ENCODE results near the gene PTPN12.
A peak's percentile ranks its signal among the peaks of the same experiment; 100 is the strongest.

The PTPN12 gene

GRCh38 chr7:77549106-77549870, 12.2 kb downstream of the PTPN12 start:
- no peak overlapping the region for H3K4me3 ChIP-seq (ENCODE audit: low read length in 2 of 2)
- no peaks in the 10 kb centered on the region for H3K9me3 ChIP-seq (ENCODE audit: control insufficient read depth in 2 of 2, low read length in 2 of 2)
- H3K27me3 ChIP-seq (ENCODE audit: control insufficient read depth in 2 of 2, insufficient read depth in 2 of 2, low read length in 2 of 2) = no peaks in the 10 kb centered on the region
- H3K4me1 ChIP-seq (ENCODE audit: control insufficient read depth in 2 of 2, insufficient read depth in 2 of 2, low read length in 2 of 2) = no peaks in the 10 kb centered on the region
- peak overlapping the region in 1 of 2 donors; percentile 0 for H3K27ac ChIP-seq (ENCODE audit: low read depth in 2 of 2, low read length in 2 of 2)
- no peaks in the 10 kb centered on the region for H3K36me3 ChIP-seq (ENCODE audit: control insufficient read depth in 2 of 2, insufficient read depth in 2 of 2, low read length in 2 of 2)
- no peak overlapping the region for H3K9ac ChIP-seq (ENCODE audit: low read depth in 1 of 2, low read length in 2 of 2)

- Histone ChIP-seq H3K27me3 (ENCODE audit: control insufficient read depth in 2 of 2, insufficient read depth in 2 of 2, low read length in 2 of 2) (no peaks in the 10 kb centered on the region), H3K9me3 (ENCODE audit: control insufficient read depth in 2 of 2, low read length in 2 of 2) (no peaks in the 10 kb centered on the region), H3K9ac (ENCODE audit: low read depth in 1 of 2, low read length in 2 of 2) (no peak overlapping the region), H3K4me1 (ENCODE audit: control insufficient read depth in 2 of 2, insufficient read depth in 2 of 2, low read length in 2 of 2) (no peaks in the 10 kb centered on the region), H3K27ac (ENCODE audit: low read depth in 2 of 2, low read length in 2 of 2) (no peak overlapping the region), H3K4me3 (ENCODE audit: low read length in 2 of 2) (no peak overlapping the region), H3K36me3 (ENCODE audit: control insufficient read depth in 2 of 2, insufficient read depth in 2 of 2, low read length in 2 of 2) (no peaks in the 10 kb centered on the region)
These were observed 13.5 kb downstream of the PTPN12 start for GRCh38 chr7:77550586-77550985.

- Histone ChIP-seq H3K27me3 (ENCODE audit: control insufficient read depth in 2 of 2, insufficient read depth in 2 of 2, low read length in 2 of 2) (no peaks in the 10 kb centered on the region), H3K4me1 (ENCODE audit: control insufficient read depth in 2 of 2, insufficient read depth in 2 of 2, low read length in 2 of 2) (no peaks in the 10 kb centered on the region), H3K9me3 (ENCODE audit: control insufficient read depth in 2 of 2, low read length in 2 of 2) (no peaks in the 10 kb centered on the region), H3K4me3 (ENCODE audit: low read length in 2 of 2) (no peak overlapping the region), H3K27ac (ENCODE audit: low read depth in 2 of 2, low read length in 2 of 2) (no peak overlapping the region), H3K36me3 (ENCODE audit: control insufficient read depth in 2 of 2, insufficient read depth in 2 of 2, low read length in 2 of 2) (peaks cover 0 to 5% of the 10 kb centered on the region in 2 donors), H3K9ac (ENCODE audit: low read depth in 1 of 2, low read length in 2 of 2) (no peak overlapping the region)
These were observed 16.0 kb downstream of the PTPN12 start for GRCh38 chr7:77553123-77553522.

GRCh38 chr7:77558284-77558967, 21.3 kb downstream of the PTPN12 start:
- no peak overlapping the region for H3K27ac ChIP-seq (ENCODE audit: low read depth in 2 of 2, low read length in 2 of 2)
- H3K36me3 ChIP-seq (ENCODE audit: control insufficient read depth in 2 of 2, insufficient read depth in 2 of 2, low read length in 2 of 2) = peaks cover 0 to 5% of the 10 kb centered on the region in 2 donors

GRCh38 chr7:77561352-77561751, 24.3 kb downstream of the PTPN12 start:
- H3K9ac ChIP-seq (ENCODE audit: low read depth in 1 of 2, low read length in 2 of 2) = no peak overlapping the region
- H3K27me3 ChIP-seq (ENCODE audit: control insufficient read depth in 2 of 2, insufficient read depth in 2 of 2, low read length in 2 of 2) = no peaks in the 10 kb centered on the region
- peaks cover 0 to 5% of the 10 kb centered on the region in 2 donors for H3K36me3 ChIP-seq (ENCODE audit: control insufficient read depth in 2 of 2, insufficient read depth in 2 of 2, low read length in 2 of 2)
- no peak overlapping the region for H3K4me3 ChIP-seq (ENCODE audit: low read length in 2 of 2)
- no peaks in the 10 kb centered on the region for H3K9me3 ChIP-seq (ENCODE audit: control insufficient read depth in 2 of 2, low read length in 2 of 2)
- H3K4me1 ChIP-seq (ENCODE audit: control insufficient read depth in 2 of 2, insufficient read depth in 2 of 2, low read length in 2 of 2) = peaks cover 4 to 7% of the 10 kb centered on the region in 2 donors
- no peak overlapping the region for H3K27ac ChIP-seq (ENCODE audit: low read depth in 2 of 2, low read length in 2 of 2)

More at GRCh38 chr7:77558284-77558967, 21.3 kb downstream of the PTPN12 start:
- H3K4me3 ChIP-seq (ENCODE audit: low read length in 2 of 2) = no peak overlapping the region
- H3K4me1 ChIP-seq (ENCODE audit: control insufficient read depth in 2 of 2, insufficient read depth in 2 of 2, low read length in 2 of 2) = peaks cover 4 to 7% of the 10 kb centered on the region in 2 donors
- no peaks in the 10 kb centered on the region for H3K27me3 ChIP-seq (ENCODE audit: control insufficient read depth in 2 of 2, insufficient read depth in 2 of 2, low read length in 2 of 2)
- no peaks in the 10 kb centered on the region for H3K9me3 ChIP-seq (ENCODE audit: control insufficient read depth in 2 of 2, low read length in 2 of 2)
- no peak overlapping the region for H3K9ac ChIP-seq (ENCODE audit: low read depth in 1 of 2, low read length in 2 of 2)

GRCh38 chr7:77563275-77563674, 26.2 kb downstream of the PTPN12 start:
- no peak overlapping the region for H3K9ac ChIP-seq (ENCODE audit: low read depth in 1 of 2, low read length in 2 of 2)
- H3K27ac ChIP-seq (ENCODE audit: low read depth in 2 of 2, low read length in 2 of 2) = no peak overlapping the region
- H3K4me1 ChIP-seq (ENCODE audit: control insufficient read depth in 2 of 2, insufficient read depth in 2 of 2, low read length in 2 of 2) = peaks cover 4 to 7% of the 10 kb centered on the region in 2 donors
- no peaks in the 10 kb centered on the region for H3K36me3 ChIP-seq (ENCODE audit: control insufficient read depth in 2 of 2, insufficient read depth in 2 of 2, low read length in 2 of 2)
- no peaks in the 10 kb centered on the region for H3K9me3 ChIP-seq (ENCODE audit: control insufficient read depth in 2 of 2, low read length in 2 of 2)
- H3K27me3 ChIP-seq (ENCODE audit: control insufficient read depth in 2 of 2, insufficient read depth in 2 of 2, low read length in 2 of 2) = no peaks in the 10 kb centered on the region
- no peak overlapping the region for H3K4me3 ChIP-seq (ENCODE audit: low read length in 2 of 2)

- no peaks in the 10 kb centered on the region for H3K9me3 ChIP-seq (ENCODE audit: control insufficient read depth in 2 of 2, low read length in 2 of 2)
- no peak overlapping the region for H3K9ac ChIP-seq (ENCODE audit: low read depth in 1 of 2, low read length in 2 of 2)
- H3K27ac ChIP-seq (ENCODE audit: low read depth in 2 of 2, low read length in 2 of 2) = no peak overlapping the region
- H3K27me3 ChIP-seq (ENCODE audit: control insufficient read depth in 2 of 2, insufficient read depth in 2 of 2, low read length in 2 of 2) = no peaks in the 10 kb centered on the region
- H3K36me3 ChIP-seq (ENCODE audit: control insufficient read depth in 2 of 2, insufficient read depth in 2 of 2, low read length in 2 of 2) = no peaks in the 10 kb centered on the region
- peaks cover 0 to 7% of the 10 kb centered on the region in 2 donors for H3K4me1 ChIP-seq (ENCODE audit: control insufficient read depth in 2 of 2, insufficient read depth in 2 of 2, low read length in 2 of 2)
- no peak overlapping the region for H3K4me3 ChIP-seq (ENCODE audit: low read length in 2 of 2)
These were observed 28.8 kb downstream of the PTPN12 start for GRCh38 chr7:77565917-77566316.

GRCh38 chr7:77566421-77566820, 29.3 kb downstream of the PTPN12 start:
- peaks cover 0 to 7% of the 10 kb centered on the region in 2 donors for H3K4me1 ChIP-seq (ENCODE audit: control insufficient read depth in 2 of 2, insufficient read depth in 2 of 2, low read length in 2 of 2)
- H3K36me3 ChIP-seq (ENCODE audit: control insufficient read depth in 2 of 2, insufficient read depth in 2 of 2, low read length in 2 of 2) = no peaks in the 10 kb centered on the region
- H3K27me3 ChIP-seq (ENCODE audit: control insufficient read depth in 2 of 2, insufficient read depth in 2 of 2, low read length in 2 of 2) = no peaks in the 10 kb centered on the region
- H3K4me3 ChIP-seq (ENCODE audit: low read length in 2 of 2) = no peak overlapping the region
- no peak overlapping the region for H3K9ac ChIP-seq (ENCODE audit: low read depth in 1 of 2, low read length in 2 of 2)
- H3K27ac ChIP-seq (ENCODE audit: low read depth in 2 of 2, low read length in 2 of 2) = no peak overlapping the region
- H3K9me3 ChIP-seq (ENCODE audit: control insufficient read depth in 2 of 2, low read length in 2 of 2) = no peaks in the 10 kb centered on the region

GRCh38 chr7:77569514-77570232, 32.6 kb downstream of the PTPN12 start:
- Histone ChIP-seq H3K9ac (ENCODE audit: low read depth in 1 of 2, low read length in 2 of 2) (no peak overlapping the region), H3K36me3 (ENCODE audit: control insufficient read depth in 2 of 2, insufficient read depth in 2 of 2, low read length in 2 of 2) (peaks cover 10 to 11% of the 10 kb centered on the region in 2 donors), H3K4me3 (ENCODE audit: low read length in 2 of 2) (no peak overlapping the region), H3K27ac (ENCODE audit: low read depth in 2 of 2, low read length in 2 of 2) (no peak overlapping the region), H3K9me3 (ENCODE audit: control insufficient read depth in 2 of 2, low read length in 2 of 2) (no peaks in the 10 kb centered on the region), H3K27me3 (ENCODE audit: control insufficient read depth in 2 of 2, insufficient read depth in 2 of 2, low read length in 2 of 2) (no peaks in the 10 kb centered on the region), H3K4me1 (ENCODE audit: control insufficient read depth in 2 of 2, insufficient read depth in 2 of 2, low read length in 2 of 2) (peaks cover 0 to 3% of the 10 kb centered on the region in 2 donors)
